ENCODE measurements around the gene ST7.

DNA sequence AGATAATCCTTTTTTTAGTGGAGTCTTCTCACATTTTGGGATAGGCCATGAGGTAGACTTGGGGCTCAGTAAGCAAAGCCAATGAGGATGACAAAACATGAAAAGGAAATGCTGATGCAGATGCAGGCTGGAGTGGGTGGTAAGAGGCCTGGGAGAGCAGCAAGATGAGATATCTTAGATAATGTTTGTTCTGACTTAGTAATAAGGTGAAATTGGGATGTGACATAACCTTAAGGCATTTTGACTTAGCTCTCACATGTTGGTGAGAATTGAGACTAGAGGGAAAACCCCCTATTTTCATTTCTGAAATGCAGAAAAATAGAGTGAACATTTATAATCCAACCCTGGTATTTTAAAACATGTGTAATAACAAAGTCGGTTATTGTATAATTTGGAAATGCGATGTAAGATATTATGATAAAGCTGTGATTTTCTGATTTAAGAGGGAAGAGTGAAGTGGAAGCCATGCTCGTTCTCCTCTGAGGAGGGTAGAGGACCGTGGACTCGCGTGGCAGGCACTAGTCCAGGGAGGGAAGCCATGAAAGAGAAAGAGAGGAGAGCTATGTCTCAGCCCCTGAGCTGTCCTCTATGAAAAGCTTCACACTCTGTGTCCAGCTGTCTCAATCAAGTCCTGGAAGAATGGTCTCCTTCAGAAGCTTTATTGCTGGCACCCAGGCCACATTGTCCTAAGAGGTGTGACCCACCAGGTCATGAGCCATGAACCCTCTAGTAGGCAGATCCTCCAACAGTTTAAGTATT, 57.3 kb downstream of the ST7 start:
- no peak for TF ChIP-seq CTCF (conservative IDR thresholded peaks at IDR 0.05; ENCODE audit: low read length)
- TF ChIP-seq EZH2phosphoT487 (IDR thresholded peaks at IDR 0.05; ENCODE audit: borderline replicate concordance, low read depth, low read length) = no peak

Data from OCI-LY7 (cell line).